ENCODE results near the gene OR2T2. TPM values are rescaled to one million over a fixed set of nuclear protein-coding genes. Genes with fewer than 3 reads are reported as not detected.

OR2T2 gene
- total RNA-seq, 1 experiment from 2014 or later: not detected

DNA sequence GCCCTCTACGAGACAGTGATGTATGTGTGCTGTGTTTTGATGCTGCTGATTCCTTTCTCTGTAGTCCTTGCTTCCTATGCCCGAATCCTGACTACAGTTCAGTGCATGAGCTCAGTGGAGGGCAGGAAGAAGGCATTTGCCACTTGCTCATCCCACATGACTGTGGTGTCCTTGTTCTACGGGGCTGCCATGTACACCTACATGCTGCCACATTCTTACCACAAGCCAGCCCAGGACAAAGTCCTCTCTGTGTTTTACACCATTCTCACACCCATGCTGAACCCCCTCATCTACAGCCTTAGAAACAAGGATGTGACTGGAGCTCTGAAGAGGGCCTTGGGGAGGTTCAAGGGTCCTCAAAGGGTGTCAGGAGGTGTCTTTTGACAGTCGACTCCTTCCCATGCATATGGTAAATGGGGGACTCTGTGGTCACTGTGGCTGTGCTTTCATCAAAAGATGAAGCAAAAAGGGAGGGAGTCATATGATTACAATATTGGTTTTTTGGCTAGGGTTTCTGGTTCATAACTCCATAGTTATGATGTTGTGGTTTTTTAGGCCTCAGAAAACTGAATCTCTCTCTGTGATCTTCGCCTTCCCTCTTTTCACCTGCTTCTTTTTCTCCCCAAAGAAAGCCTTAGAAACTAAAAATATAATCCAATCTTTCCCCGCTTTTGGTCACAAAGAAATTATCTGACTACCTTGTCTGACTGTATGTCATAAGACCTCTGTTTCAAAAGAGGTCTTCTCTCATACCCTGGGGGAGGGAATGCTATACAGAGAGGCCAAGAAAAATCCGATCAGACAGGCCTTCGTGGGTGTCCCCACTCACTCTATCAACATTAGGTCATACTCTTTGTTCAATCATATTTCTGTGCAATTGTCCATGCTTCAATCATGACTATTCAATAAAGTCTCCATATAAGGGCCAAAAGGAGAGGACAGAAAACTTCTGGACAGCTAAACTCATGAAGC lies 38.4 kb upstream of the OR2T2 start (continued):
- no peak for TF ChIP-seq GRHL2 (CRISPR knock-in tag; IDR thresholded peaks at IDR 0.05; ENCODE audit: insufficient replicate concordance, severe bottlenecking)
- TF ChIP-seq ELF4 (CRISPR knock-in tag; IDR thresholded peaks at IDR 0.05; ENCODE audit: low read depth): no peak
- no peak for TF ChIP-seq ZNF263 (CRISPR knock-in tag; IDR thresholded peaks at IDR 0.05; ENCODE audit: low read depth)
- no peak for TF ChIP-seq CDX4 (CRISPR knock-in tag; IDR thresholded peaks at IDR 0.05; ENCODE audit: borderline replicate concordance)
- TF ChIP-seq, protein P1, sequence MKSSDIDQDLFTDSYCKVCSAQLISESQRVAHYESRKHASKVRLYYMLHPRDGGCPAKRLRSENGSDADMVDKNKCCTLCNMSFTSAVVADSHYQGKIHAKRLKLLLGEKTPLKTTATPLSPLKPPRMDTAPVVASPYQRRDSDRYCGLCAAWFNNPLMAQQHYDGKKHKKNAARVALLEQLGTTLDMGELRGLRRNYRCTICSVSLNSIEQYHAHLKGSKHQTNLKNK (CRISPR knock-in tag; IDR thresholded peaks at IDR 0.05): no peak
- TF ChIP-seq, protein P2, sequence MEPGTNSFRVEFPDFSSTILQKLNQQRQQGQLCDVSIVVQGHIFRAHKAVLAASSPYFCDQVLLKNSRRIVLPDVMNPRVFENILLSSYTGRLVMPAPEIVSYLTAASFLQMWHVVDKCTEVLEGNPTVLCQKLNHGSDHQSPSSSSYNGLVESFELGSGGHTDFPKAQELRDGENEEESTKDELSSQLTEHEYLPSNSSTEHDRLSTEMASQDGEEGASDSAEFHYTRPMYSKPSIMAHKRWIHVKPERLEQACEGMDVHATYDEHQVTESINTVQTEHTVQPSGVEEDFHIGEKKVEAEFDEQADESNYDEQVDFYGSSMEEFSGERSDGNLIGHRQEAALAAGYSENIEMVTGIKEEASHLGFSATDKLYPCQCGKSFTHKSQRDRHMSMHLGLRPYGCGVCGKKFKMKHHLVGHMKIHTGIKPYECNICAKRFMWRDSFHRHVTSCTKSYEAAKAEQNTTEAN (CRISPR knock-in tag; IDR thresholded peaks at IDR 0.05): no peak
- TF ChIP-seq TEAD4 (CRISPR knock-in tag; IDR thresholded peaks at IDR 0.05): no peak
- TF ChIP-seq, protein P3, sequence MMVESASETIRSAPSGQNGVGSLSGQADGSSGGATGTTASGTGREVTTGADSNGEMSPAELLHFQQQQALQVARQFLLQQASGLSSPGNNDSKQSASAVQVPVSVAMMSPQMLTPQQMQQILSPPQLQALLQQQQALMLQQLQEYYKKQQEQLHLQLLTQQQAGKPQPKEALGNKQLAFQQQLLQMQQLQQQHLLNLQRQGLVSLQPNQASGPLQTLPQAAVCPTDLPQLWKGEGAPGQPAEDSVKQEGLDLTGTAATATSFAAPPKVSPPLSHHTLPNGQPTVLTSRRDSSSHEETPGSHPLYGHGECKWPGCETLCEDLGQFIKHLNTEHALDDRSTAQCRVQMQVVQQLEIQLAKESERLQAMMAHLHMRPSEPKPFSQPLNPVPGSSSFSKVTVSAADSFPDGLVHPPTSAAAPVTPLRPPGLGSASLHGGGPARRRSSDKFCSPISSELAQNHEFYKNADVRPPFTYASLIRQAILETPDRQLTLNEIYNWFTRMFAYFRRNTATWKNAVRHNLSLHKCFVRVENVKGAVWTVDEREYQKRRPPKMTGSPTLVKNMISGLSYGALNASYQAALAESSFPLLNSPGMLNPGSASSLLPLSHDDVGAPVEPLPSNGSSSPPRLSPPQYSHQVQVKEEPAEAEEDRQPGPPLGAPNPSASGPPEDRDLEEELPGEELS (CRISPR knock-in tag; IDR thresholded peaks at IDR 0.05): no peak
- TF ChIP-seq GTF2I (CRISPR knock-in tag; conservative IDR thresholded peaks at IDR 0.05): no peak

DNA sequence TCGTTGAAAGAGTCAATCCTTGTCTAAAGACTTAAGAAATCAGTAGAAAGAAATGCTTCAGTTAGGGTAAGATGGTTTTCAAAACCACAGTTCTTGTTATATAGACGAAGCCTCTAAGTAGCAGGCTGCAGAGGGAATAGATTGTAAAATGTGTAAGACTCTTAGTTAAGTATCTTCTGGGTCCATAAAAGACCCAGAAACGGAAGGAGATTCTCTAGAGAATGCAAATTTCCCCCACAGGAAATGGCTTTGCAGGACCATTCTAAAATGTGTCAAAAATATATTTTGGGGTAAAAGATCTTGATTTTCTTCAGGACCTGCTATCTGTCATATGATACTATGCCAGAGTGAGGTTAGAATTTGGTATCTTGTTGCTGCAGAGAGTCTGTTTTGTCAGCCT lies 29.2 kb upstream of the OR2T2 start:
- POLR2A ChIA-PET: no interaction called here
- no peaks in the 10 kb centered on the region; the same call in 1 of the 2 replicates for H3K27me3 Mint-ChIP-seq (ENCODE audit: low read depth)
- no peaks in the 10 kb centered on the region for H3K4me1 Mint-ChIP-seq
- peaks cover 64% of the 10 kb centered on the region for H3K36me3 Mint-ChIP-seq
- CTCF ChIA-PET: no interaction called here
- TF ChIP-seq, protein P4, sequence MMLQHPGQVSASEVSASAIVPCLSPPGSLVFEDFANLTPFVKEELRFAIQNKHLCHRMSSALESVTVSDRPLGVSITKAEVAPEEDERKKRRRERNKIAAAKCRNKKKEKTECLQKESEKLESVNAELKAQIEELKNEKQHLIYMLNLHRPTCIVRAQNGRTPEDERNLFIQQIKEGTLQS (CRISPR knock-in tag; conservative IDR thresholded peaks at IDR 0.05): no peak
- TF ChIP-seq TCF7 (CRISPR knock-in tag; IDR thresholded peaks at IDR 0.05; ENCODE audit: low read depth) (no peak), ZNF396 (CRISPR knock-in tag; IDR thresholded peaks at IDR 0.05; ENCODE audit: borderline replicate concordance) (no peak), ATF2 (CRISPR knock-in tag; IDR thresholded peaks at IDR 0.05; ENCODE audit: borderline replicate concordance, low read depth) (no peak), CREM (CRISPR knock-in tag; IDR thresholded peaks at IDR 0.05) (no peak), CBFB (CRISPR knock-in tag; IDR thresholded peaks at IDR 0.05; ENCODE audit: low read depth) (no peak)
- TF ChIP-seq, protein P5, sequence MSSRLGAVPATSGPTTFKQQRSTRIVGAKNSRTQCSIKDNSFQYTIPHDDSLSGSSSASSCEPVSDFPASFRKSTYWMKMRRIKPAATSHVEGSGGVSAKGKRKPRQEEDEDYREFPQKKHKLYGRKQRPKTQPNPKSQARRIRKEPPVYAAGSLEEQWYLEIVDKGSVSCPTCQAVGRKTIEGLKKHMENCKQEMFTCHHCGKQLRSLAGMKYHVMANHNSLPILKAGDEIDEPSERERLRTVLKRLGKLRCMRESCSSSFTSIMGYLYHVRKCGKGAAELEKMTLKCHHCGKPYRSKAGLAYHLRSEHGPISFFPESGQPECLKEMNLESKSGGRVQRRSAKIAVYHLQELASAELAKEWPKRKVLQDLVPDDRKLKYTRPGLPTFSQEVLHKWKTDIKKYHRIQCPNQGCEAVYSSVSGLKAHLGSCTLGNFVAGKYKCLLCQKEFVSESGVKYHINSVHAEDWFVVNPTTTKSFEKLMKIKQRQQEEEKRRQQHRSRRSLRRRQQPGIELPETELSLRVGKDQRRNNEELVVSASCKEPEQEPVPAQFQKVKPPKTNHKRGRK (CRISPR knock-in tag; IDR thresholded peaks at IDR 0.05; ENCODE audit: borderline replicate concordance): no peak
- no peak overlapping the region for H3K27ac Mint-ChIP-seq
- DNase-seq (ENCODE audit: low spot score) (no peak), ATAC-seq (no peak)
- H3K4me3 Mint-ChIP-seq: no peak overlapping the region
- peaks cover 81% of the 10 kb centered on the region for H3K9me3 Mint-ChIP-seq
